Lower leg skin (tissue), 4 donors: ENCODE measurements around the gene THOP1. TPM values are rescaled to one million over a fixed set of nuclear protein-coding genes. Genes with fewer than 3 reads are reported as not detected.

ENCODE experiments used
- DNase-seq, 2 donors: peaks; one replicate each; pipeline ENCODE4 v3.0.0-alpha.2; 2019; ENCODE audit warnings: low spot score in 2 of 2
- H3K4me3 ChIP-seq: fragments of 200-600 bp; sonication (generic); 2 replicates; pipeline ENCODE4 v1.5.1; 2017; ENCODE audit warnings: mild to moderate bottlenecking, low read depth; ENCODE audit not compliant: poor library complexity, severe bottlenecking
- POLR2A ChIP-seq, 2 donors: fragments of 450-650 bp; IDR thresholded peaks; one replicate each; pipeline ENCODE4 v1.6.1; 2016 to 2017; ENCODE audit warnings: antibody characterized with exemption in 2 of 2, mild to moderate bottlenecking in 1 of 2, moderate library complexity in 1 of 2
- WGBS, 2 donors: methylation state at CpG; one replicate each; pipeline ENCODE4 v1.1.5; 2018; 5-methylcytosine and 5-hydroxymethylcytosine counted together
- intact Hi-C: fragments of 100-400 bp; cut with DNase I; formaldehyde crosslinking; loops from one replicate; pipeline ENCODE4 v1.15.0; 2023; ENCODE audit warnings: low total_unique reads
- total RNA-seq, 4 donors: library from RNA; depleted of rRNA; stranded (reverse); fragments of >200 nt; gene quantifications; one replicate each; pipeline ENCODE4 v1.1.0, GENCODE V29; 2016
- TF ChIP-seq, protein P1 (sequence below), 3 donors: fragments of 450-650 bp; IDR thresholded peaks; one replicate each; pipeline ENCODE4 v1.5.1; 2016; ENCODE audit warnings: antibody characterized with exemption in 3 of 3, mild to moderate bottlenecking in 3 of 3, moderate library complexity in 2 of 3

Gene THOP1
- total RNA-seq, 4 donors from 2014 or later, result 35.9 to 56.5 (median 43.7) TPM

DNA sequence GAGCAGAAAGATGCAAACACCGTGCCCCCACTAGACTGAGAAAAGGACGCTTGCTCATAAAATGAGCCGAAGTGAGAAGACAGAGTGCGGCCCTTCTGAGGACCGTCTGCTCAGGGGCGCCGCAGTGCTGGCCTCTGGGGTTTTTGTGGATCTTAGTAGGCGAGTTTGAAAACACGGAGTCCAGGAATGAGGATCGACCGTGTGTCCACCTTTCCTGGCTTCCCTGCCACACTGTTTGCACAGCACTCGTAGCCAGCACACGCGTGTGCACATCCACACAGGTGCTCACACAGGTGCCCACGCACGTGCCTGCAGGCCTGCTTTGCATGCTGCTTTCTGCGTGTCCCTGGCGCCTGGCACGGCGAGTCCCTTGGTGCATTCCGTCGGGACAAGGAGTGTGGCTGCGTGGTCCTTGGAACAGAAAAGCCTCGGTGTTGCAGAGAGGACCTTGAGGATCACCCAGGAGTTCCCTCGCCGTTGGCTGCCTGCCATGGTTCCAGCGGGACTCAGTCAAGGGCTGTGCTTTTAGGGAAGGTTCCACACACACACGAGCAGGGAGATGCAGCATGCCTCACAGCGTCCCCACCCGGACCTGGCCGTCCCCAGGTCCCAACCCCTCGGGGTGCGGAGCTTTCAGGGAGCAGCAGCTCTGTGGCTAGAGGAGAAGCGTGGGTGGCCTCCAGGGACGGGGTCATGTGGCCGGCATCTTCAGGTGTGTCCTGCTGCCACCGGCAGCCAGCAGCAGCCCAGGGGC is 24.3 kb downstream of the THOP1 start:
- no peak for DNase-seq
- TF ChIP-seq, protein P1, sequence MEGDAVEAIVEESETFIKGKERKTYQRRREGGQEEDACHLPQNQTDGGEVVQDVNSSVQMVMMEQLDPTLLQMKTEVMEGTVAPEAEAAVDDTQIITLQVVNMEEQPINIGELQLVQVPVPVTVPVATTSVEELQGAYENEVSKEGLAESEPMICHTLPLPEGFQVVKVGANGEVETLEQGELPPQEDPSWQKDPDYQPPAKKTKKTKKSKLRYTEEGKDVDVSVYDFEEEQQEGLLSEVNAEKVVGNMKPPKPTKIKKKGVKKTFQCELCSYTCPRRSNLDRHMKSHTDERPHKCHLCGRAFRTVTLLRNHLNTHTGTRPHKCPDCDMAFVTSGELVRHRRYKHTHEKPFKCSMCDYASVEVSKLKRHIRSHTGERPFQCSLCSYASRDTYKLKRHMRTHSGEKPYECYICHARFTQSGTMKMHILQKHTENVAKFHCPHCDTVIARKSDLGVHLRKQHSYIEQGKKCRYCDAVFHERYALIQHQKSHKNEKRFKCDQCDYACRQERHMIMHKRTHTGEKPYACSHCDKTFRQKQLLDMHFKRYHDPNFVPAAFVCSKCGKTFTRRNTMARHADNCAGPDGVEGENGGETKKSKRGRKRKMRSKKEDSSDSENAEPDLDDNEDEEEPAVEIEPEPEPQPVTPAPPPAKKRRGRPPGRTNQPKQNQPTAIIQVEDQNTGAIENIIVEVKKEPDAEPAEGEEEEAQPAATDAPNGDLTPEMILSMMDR (IDR thresholded peaks at IDR 0.05), result no peak
- TF ChIP-seq POLR2A (IDR thresholded peaks at IDR 0.05), result no peak
- intact Hi-C loops, result no loop called here
- no peak overlapping the region for H3K4me3 ChIP-seq
- 90 to 93% methylated on average over 31 of the region's 37 CpGs for WGBS, 2 donors

DNA sequence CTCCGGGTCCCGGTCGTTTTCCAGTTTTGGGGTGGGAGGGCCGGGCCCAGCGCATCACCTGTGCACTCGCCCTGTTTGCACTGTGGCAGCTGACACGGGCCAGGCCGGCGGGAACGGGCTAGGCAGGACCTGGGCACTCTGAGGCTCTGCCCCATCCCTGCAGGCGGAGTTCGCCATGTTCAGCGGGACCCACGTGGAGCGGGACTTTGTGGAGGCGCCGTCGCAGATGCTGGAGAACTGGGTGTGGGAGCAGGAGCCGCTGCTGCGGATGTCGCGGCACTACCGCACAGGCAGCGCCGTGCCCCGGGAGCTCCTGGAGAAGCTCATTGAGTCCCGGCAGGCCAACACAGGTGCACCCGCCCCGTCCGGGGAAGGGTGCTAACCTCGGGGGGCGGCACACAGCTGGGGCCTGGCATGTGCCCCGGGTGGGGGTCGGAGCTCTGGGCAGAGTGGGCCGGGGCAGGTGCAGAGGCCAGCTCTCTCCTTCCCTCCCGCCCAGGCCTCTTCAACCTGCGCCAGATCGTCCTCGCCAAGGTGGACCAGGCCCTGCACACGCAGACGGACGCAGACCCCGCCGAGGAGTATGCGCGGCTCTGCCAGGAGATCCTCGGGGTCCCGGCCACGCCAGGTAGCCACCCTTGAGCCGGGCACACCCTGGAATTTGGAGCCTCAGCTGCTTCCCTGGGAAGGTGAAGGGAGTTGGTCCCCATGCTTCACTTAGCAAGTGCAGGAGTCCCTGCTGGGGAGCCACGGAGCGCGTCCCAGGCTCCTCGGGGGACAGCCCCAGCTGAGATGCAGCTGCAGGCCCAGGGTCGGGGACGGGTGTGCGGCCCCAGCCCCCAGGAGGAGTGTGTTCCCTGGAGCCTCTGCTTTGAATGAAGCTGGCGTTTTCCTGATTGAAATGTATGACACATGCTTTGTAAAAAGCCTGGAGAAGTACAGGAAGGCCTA is 25.1 kb downstream of the THOP1 start:
- intact Hi-C loops, result no loop called here
- no peak for TF ChIP-seq POLR2A (IDR thresholded peaks at IDR 0.05)
- TF ChIP-seq, protein P1 (IDR thresholded peaks at IDR 0.05), result no peak
- 92 to 93% methylated on average over 30 to 56 of the region's 58 CpGs for WGBS, 2 donors
- no peak for DNase-seq
- H3K4me3 ChIP-seq, result no peak overlapping the region

DNA sequence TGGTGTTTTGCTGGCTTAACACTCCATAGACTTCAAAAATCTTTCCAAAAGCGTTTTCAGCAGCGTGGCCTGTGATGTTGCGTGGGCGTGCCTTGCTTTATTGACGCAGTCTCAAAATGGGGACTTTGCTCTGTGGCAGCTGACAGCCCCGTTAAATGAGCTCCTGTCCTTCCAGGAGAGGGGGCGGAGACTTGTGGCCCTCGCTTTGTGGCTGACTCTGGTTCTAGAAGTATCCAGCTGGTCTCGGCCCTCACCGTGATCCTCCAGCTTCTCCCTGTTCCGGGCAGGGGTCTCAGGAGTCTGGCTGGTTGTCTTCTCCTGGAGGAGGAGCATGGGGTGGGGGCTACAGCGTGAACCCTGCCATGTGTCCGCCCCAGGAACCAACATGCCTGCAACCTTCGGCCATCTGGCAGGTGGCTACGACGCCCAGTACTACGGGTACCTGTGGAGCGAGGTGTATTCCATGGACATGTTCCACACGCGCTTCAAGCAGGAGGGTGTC is 26.0 kb downstream of the THOP1 start:
- TF ChIP-seq, protein P1 (IDR thresholded peaks at IDR 0.05), result no peak
- TF ChIP-seq POLR2A (IDR thresholded peaks at IDR 0.05), result no peak
- intact Hi-C loops, result no loop called here
- WGBS, 2 donors, result 95 to 97% methylated on average over 20 of the region's 20 CpGs
- H3K4me3 ChIP-seq, result no peak overlapping the region
- DNase-seq, result no peak

DNA sequence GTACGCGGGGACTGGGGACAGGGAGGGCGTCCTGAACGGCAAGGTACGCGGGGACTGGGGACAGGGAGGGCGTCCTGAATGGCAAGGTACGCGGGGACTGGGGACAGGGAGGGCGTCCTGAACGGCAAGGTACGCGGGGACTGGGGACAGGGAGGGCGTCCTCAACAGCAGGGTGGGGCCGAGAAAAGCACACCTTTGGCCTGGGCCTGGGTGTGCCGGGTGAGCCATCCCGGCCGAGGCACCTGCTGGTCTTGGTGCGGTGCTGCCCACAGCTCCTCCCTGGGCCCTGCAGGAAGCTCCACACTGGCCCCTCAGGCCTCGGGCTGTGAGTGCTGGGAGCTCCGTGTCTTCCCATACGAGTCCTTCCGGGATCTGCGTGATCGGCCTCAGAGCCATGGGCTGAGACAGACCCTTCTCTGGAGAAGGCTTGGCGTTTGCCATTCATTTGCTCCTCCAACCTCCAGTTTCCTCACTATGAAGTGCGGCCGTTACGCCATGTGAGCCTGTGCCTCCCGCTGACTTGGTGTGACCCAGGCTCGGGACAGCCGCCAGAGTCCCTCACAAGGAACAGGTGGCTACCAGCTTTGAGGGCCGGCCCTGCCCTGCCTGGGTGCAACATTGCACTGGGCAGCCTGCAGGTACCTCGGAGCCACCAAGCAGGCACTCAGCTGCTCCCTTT is 26.6 kb downstream of the THOP1 start:
- TF ChIP-seq, protein P1 (IDR thresholded peaks at IDR 0.05), result no peak
- TF ChIP-seq POLR2A (IDR thresholded peaks at IDR 0.05), result no peak
- no peak for DNase-seq
- WGBS, 2 donors, result 92 to 93% methylated on average over 25 to 26 of the region's 34 CpGs
- intact Hi-C loops, result no loop called here
- H3K4me3 ChIP-seq, result no peak overlapping the region

DNA sequence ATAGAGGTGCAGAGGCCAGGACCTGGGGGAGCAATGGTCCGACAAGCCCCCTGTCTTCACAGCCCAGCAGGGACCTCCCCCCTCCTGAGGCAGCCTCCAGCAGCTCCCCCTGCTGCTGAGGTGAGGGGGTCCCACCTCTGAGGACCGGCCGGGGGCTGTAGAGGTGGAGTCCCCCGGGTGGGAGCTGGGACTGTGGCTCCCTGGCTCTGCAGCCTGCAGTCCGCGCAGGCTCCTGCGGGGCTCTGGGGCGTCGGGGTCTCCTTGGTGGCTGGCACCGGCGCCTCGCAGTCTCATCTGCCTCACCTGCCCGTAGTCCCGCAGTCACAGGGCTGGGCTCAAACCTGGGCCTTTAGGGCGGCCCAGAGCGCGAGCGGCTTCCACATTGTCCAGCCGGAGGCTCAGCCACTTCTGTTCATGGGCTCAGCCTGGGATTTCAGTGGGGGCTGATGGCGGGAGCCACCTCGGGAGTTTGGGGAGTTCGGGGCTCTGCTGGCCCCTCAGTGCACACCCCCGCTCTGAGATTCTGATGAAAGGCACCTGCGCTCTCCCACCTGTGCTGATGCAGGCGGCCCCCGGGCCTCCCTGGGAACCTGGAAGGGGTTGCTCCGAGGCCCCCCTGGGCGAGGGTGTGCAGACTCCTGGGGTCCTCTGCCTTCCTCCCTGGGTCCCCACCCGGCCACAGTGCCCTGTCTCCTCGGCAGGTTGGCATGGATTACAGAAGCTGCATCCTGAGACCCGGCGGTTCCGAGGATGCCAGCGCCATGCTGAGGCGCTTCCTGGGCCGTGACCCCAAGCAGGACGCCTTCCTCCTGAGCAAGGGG is 27.3 kb downstream of the THOP1 start:
- H3K4me3 ChIP-seq, result no peak overlapping the region
- no peak for DNase-seq
- intact Hi-C loops, result no loop called here

More for the DNA sequence above, 27.3 kb downstream of the THOP1 start:
- TF ChIP-seq, protein P1 (IDR thresholded peaks at IDR 0.05), result no peak
- no peak for TF ChIP-seq POLR2A (IDR thresholded peaks at IDR 0.05)
- 90 to 94% methylated on average over 16 to 32 of the region's 37 CpGs for WGBS, 2 donors
